NCI-H1694 (cell line): ENCODE data around the gene GUCY2D.
A peak's percentile ranks its signal among the peaks of the same experiment; 100 is the strongest.

ENCODE experiments used
- DNase-seq: peaks from one replicate; lab custom pipeline; 2025; lab: John Stamatoyannopoulos, UW

Gene GUCY2D

GRCh38 chr17:7992924-7993323 is 9.5 kb upstream of the GUCY2D start:
- DNase-seq, result no peak

- no peak for DNase-seq
Measured at GRCh38 chr17:7993972-7994589, 8.3 kb upstream of the GUCY2D start.

- no peak for DNase-seq
Measured at GRCh38 chr17:7995724-7996123, 6.7 kb upstream of the GUCY2D start.

- DNase-seq, result peak; percentile 57
Measured at GRCh38 chr17:7997186-7997585, 5.2 kb upstream of the GUCY2D start.

GRCh38 chr17:8002721-8003593 is 542 bp downstream of the GUCY2D start:
- DNase-seq, result no peak

- DNase-seq, result no peak
Measured at GRCh38 chr17:8003594-8004181, 1.3 kb downstream of the GUCY2D start.

- no peak for DNase-seq
Measured at GRCh38 chr17:8004899-8005298, 2.5 kb downstream of the GUCY2D start.

GRCh38 chr17:8005357-8005756 is 2.9 kb downstream of the GUCY2D start:
- no peak for DNase-seq

- DNase-seq, result peak; percentile 2
Measured at GRCh38 chr17:8005967-8006730, 3.7 kb downstream of the GUCY2D start.

- no peak for DNase-seq
Measured at GRCh38 chr17:8006836-8007680, 4.6 kb downstream of the GUCY2D start.

- no peak for DNase-seq
Measured at GRCh38 chr17:8007836-8008235, 5.4 kb downstream of the GUCY2D start.

- DNase-seq, result no peak
Measured at GRCh38 chr17:8012045-8012580, 9.7 kb downstream of the GUCY2D start.

GRCh38 chr17:8012996-8013640 is 10.7 kb downstream of the GUCY2D start:
- no peak for DNase-seq

GRCh38 chr17:8013731-8014557 is 11.5 kb downstream of the GUCY2D start:
- DNase-seq, result no peak

GRCh38 chr17:8014558-8014850 is 12.1 kb downstream of the GUCY2D start:
- DNase-seq, result no peak

- no peak for DNase-seq
Measured at GRCh38 chr17:8015236-8015956, 13.0 kb downstream of the GUCY2D start.

GRCh38 chr17:8015957-8016631 is 13.7 kb downstream of the GUCY2D start:
- no peak for DNase-seq

- peak; percentile 82 for DNase-seq
Measured at GRCh38 chr17:8016632-8017424, 14.4 kb downstream of the GUCY2D start.
